HCT116 (cell line): ENCODE measurements around the gene AGFG2. TPM values are rescaled to one million over a fixed set of nuclear protein-coding genes. Genes with fewer than 3 reads are reported as not detected.

Experiments
- ATAC-seq: fragments of 200-7000 bp; cut with Tn5 transposase; 2 replicates; pipeline ENCODE4 v1.9.1; 2020; ENCODE audit warnings: mild to moderate bottlenecking, moderate library complexity
- BruUV-seq: library from RNA; stranded (reverse); fragments of 400-500 nt; replicated peaks from 2 replicates; lab custom pipeline; 2021; lab: Mats Ljungman, UMichigan
- CTCF ChIA-PET: fragments of 300-600 bp; sonication (Branson Sonifier 250); formaldehyde crosslinking; loops from one replicate; lab custom pipeline; 2021; ENCODE audit warnings: antibody characterized with exemption; lab: Charles Lee
- POLR2A ChIA-PET: fragments of 300-600, 350-600 bp; sonication (Branson Sonifier 250); formaldehyde crosslinking; loops from one replicate; lab custom pipeline; 2021; ENCODE audit warnings: antibody characterized with exemption; lab: Charles Lee
- RAD21 ChIA-PET, 2 experiments: fragments of 300-600 bp; sonication (Branson Sonifier 250); formaldehyde crosslinking; loops; one replicate each; lab custom pipeline; 2023; ENCODE audit warnings: low total read pairs in 2 of 2; ENCODE audit not compliant: uncharacterized antibody in 2 of 2, unreplicated experiment in 2 of 2, low non-redundant PET in 1 of 2; lab: Charles Lee
- DNase-seq: peaks from one replicate; pipeline ENCODE4 v3.0.0-alpha.2; 2010; ENCODE audit warnings: low read depth, low spot score
- H2AFZ ChIP-seq: fragments of 200-600 bp; shearing (Covaris generic), sonication (generic); 2 replicates; pipeline ENCODE4 v1.6.1; 2017; ENCODE audit warnings: low read depth, mixed run types, mixed read lengths, antibody characterized with exemption, low read length; ENCODE audit not compliant: poor library complexity, severe bottlenecking
- H3K27ac ChIP-seq: 2 replicates; pipeline ENCODE4 v1.5.1; 2012; ENCODE audit warnings: low read depth, low read length
- H3K27me3 ChIP-seq: fragments of 200-600 bp; sonication (generic); 2 replicates; pipeline ENCODE4 v1.6.1; 2016; ENCODE audit warnings: mixed run types, low read length, mixed read lengths; ENCODE audit not compliant: insufficient read depth
- H3K36me3 ChIP-seq, 2 experiments: fragments of 200-500 bp in 1 of 2; fragments of 200-600 bp in 1 of 2; sonication (Bioruptor generic) in 1 of 2; sonication (generic) in 1 of 2; 2 replicates each; pipeline versions ENCODE4 v1.5.1 to v1.6.1; 2014 to 2016; ENCODE audit warnings: low read length in 2 of 2, inconsistent platforms in 1 of 2, mixed read lengths in 1 of 2, mixed run types in 1 of 2; ENCODE audit not compliant: insufficient read depth in 2 of 2, control insufficient read depth in 1 of 2
- H3K4me1 ChIP-seq, 2 experiments: fragments of 200-600 bp in 1 of 2; sonication (generic) in 1 of 2; 2 replicates each; pipeline versions ENCODE4 v1.5.1 to v1.6.1; 2012 to 2017; ENCODE audit warnings: low read length in 2 of 2, inconsistent platforms in 1 of 2, mild to moderate bottlenecking in 1 of 2, mixed read lengths in 1 of 2, mixed run types in 1 of 2, moderate library complexity in 1 of 2; ENCODE audit not compliant: insufficient read depth in 2 of 2, control insufficient read depth in 1 of 2
- H3K4me2 ChIP-seq: fragments of 200-600 bp; sonication (generic); 2 replicates; pipeline ENCODE4 v1.6.1; 2017; ENCODE audit warnings: mixed run types, low read length, mixed read lengths
- H3K4me3 ChIP-seq, 2 experiments: fragments of 200-600 bp in 1 of 2; sonication (generic) in 1 of 2; replicated peaks in 1 of 2; 2 replicates each; pipeline ENCODE4 v1.5.1; 2011 to 2016; ENCODE audit warnings: low read length in 2 of 2, control low read depth in 1 of 2, low read depth in 1 of 2, mild to moderate bottlenecking in 1 of 2, mixed read lengths in 1 of 2, mixed run types in 1 of 2
- H3K79me2 ChIP-seq: fragments of 200-600 bp; sonication (generic); 2 replicates; pipeline ENCODE4 v1.6.1; 2017; ENCODE audit warnings: mild to moderate bottlenecking, mixed run types, low read length, moderate library complexity, mixed read lengths; ENCODE audit not compliant: insufficient read depth
- H3K9ac ChIP-seq: fragments of 200-600 bp; sonication (generic); 2 replicates; pipeline ENCODE4 v1.6.1; 2016; ENCODE audit warnings: low read length, mixed read lengths
- H3K9me2 ChIP-seq: fragments of 200-600 bp; sonication (generic), shearing (Covaris generic); 2 replicates; pipeline ENCODE4 v1.6.1; 2017; ENCODE audit warnings: mixed run types, mild to moderate bottlenecking, moderate library complexity; ENCODE audit not compliant: insufficient read depth
- H3K9me3 ChIP-seq, 2 experiments: fragments of 200-500 bp in 1 of 2; fragments of 200-600 bp in 1 of 2; sonication (Bioruptor generic) in 1 of 2; sonication (generic) in 1 of 2; 2 replicates each; pipeline ENCODE4 v1.6.1; 2014 to 2017; ENCODE audit warnings: low read length in 2 of 2, mixed read lengths in 2 of 2, inconsistent platforms in 1 of 2, low read depth in 1 of 2, mild to moderate bottlenecking in 1 of 2, mixed run types in 1 of 2, moderate library complexity in 1 of 2; ENCODE audit not compliant: control insufficient read depth in 1 of 2, insufficient read depth in 1 of 2
- H4K20me1 ChIP-seq: fragments of 200-600 bp; sonication (generic), shearing (Covaris generic); 2 replicates; pipeline ENCODE4 v1.6.1; 2017; ENCODE audit warnings: mixed run types, mild to moderate bottlenecking, moderate library complexity; ENCODE audit not compliant: insufficient read depth
- CBX3 ChIP-seq: IDR thresholded peaks from 2 replicates; pipeline ENCODE4 v1.6.1; 2012; ENCODE audit warnings: low read depth
- EGR1 ChIP-seq: IDR thresholded peaks from 2 replicates; pipeline ENCODE4 v1.6.1; 2012; ENCODE audit warnings: low read depth
- ELF1 ChIP-seq: IDR thresholded peaks from 2 replicates; pipeline ENCODE4 v1.6.1; 2012; ENCODE audit warnings: low read depth, borderline replicate concordance
- EZH2phosphoT487 ChIP-seq: fragments of 200-600 bp; IDR thresholded peaks from 2 replicates; pipeline ENCODE4 v1.6.1; 2018; ENCODE audit warnings: antibody characterized with exemption, borderline replicate concordance
- FOSL1 ChIP-seq: IDR thresholded peaks from 2 replicates; pipeline ENCODE4 v1.6.1; 2012; ENCODE audit warnings: low read depth
- POLR2AphosphoS5 ChIP-seq: IDR thresholded peaks from 2 replicates; pipeline ENCODE4 v1.6.1; 2011; ENCODE audit warnings: mild to moderate bottlenecking, low read depth, low read length, moderate library complexity
- RAD21 ChIP-seq: IDR thresholded peaks from 2 replicates; pipeline ENCODE4 v1.6.1; 2012; ENCODE audit warnings: low read depth, mild to moderate bottlenecking
- SIN3A ChIP-seq: IDR thresholded peaks from 2 replicates; pipeline ENCODE4 v1.6.1; 2012; ENCODE audit warnings: low read depth
- SP1 ChIP-seq: IDR thresholded peaks from 2 replicates; pipeline ENCODE4 v1.6.1; 2012; ENCODE audit warnings: low read depth
- SRF ChIP-seq: IDR thresholded peaks from 2 replicates; pipeline ENCODE4 v1.6.1; 2012; ENCODE audit warnings: low read depth
- TCF7L2 ChIP-seq: IDR thresholded peaks from 2 replicates; pipeline ENCODE4 v1.7.0; 2011; ENCODE audit warnings: borderline replicate concordance, inconsistent platforms; ENCODE audit not compliant: insufficient read depth, insufficient read length; ENCODE audit errors: extremely low read depth
- YY1 ChIP-seq: IDR thresholded peaks from 2 replicates; pipeline ENCODE4 v1.6.1; 2011; ENCODE audit warnings: low read length, low read depth, moderate library complexity, mild to moderate bottlenecking; ENCODE audit not compliant: insufficient replicate concordance; ENCODE audit errors: extremely low read depth
- ZFX ChIP-seq: fragments of 450-650 bp; IDR thresholded peaks from 2 replicates; pipeline ENCODE4 v1.6.1; 2017
- ZNF274 ChIP-seq: fragments of 200-500 bp; sonication (Bioruptor generic); IDR thresholded peaks from 2 replicates; pipeline ENCODE4 v1.6.1; 2014; ENCODE audit warnings: mild to moderate bottlenecking, low read depth, low read length, inconsistent platforms
- intact Hi-C: fragments of 100-400 bp; cut with micrococcal nuclease; formaldehyde crosslinking; loops from 2 replicates; pipeline ENCODE4 v1.10.0; 2022
- total RNA-seq: library from RNA; stranded (reverse); gene quantifications from one replicate; pipeline ENCODE4 v1.2.1, GENCODE V29; 2021; ENCODE audit not compliant: unreplicated experiment
- TF ChIP-seq, protein P1 (sequence below): IDR thresholded peaks from 2 replicates; pipeline ENCODE4 v1.6.1; 2011; ENCODE audit warnings: mild to moderate bottlenecking, low read length, moderate library complexity; ENCODE audit not compliant: insufficient replicate concordance; ENCODE audit errors: extremely low read depth
- TF ChIP-seq, protein P2 (sequence below): IDR thresholded peaks from 2 replicates; pipeline ENCODE4 v1.6.1; 2012
- TF ChIP-seq, protein P3 (sequence below): IDR thresholded peaks from 2 replicates; pipeline ENCODE4 v1.6.1; 2012; ENCODE audit warnings: low read depth
- TF ChIP-seq, protein P4 (sequence below): IDR thresholded peaks from 2 replicates; pipeline ENCODE4 v1.6.1; 2012

The AGFG2 gene
- total RNA-seq, 1 experiment from 2014 or later, result 14.0 TPM

DNA sequence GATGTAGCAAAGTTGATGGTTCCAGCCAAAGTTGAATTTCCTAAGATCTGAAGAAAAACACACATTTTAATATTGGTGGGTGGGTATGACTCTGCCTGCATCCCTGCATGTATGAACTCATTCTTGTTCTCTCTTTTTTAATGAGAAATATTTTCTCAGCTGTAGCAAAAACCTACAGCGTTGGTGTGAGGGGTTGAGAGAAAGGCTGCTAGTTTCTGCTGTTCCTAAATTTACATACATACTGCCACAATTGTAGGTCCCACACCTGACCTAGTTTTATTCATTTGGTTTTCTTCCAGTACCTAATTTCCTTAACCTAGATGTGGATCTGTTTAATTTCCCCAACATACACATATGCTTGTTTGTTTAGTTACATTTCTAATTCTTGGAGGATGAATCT lies 4.6 kb downstream of the AGFG2 start:
- peak overlapping the region; percentile 79 for H3K4me2 ChIP-seq
- DNase-seq (no peak), ATAC-seq (no peak)
- no peaks in the 10 kb centered on the region for H3K9me2 ChIP-seq
- TF ChIP-seq YY1, result no peak
- TF ChIP-seq CBX3, result no peak
- TF ChIP-seq SRF, result no peak
- no peak for TF ChIP-seq ZNF274
- TF ChIP-seq ELF1, result no peak
- no peak for TF ChIP-seq SP1
- no peak for TF ChIP-seq TCF7L2
- TF ChIP-seq, protein P1, sequence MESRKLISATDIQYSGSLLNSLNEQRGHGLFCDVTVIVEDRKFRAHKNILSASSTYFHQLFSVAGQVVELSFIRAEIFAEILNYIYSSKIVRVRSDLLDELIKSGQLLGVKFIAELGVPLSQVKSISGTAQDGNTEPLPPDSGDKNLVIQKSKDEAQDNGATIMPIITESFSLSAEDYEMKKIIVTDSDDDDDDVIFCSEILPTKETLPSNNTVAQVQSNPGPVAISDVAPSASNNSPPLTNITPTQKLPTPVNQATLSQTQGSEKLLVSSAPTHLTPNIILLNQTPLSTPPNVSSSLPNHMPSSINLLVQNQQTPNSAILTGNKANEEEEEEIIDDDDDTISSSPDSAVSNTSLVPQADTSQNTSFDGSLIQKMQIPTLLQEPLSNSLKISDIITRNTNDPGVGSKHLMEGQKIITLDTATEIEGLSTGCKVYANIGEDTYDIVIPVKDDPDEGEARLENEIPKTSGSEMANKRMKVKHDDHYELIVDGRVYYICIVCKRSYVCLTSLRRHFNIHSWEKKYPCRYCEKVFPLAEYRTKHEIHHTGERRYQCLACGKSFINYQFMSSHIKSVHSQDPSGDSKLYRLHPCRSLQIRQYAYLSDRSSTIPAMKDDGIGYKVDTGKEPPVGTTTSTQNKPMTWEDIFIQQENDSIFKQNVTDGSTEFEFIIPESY, result no peak
- no peak for TF ChIP-seq EGR1
- no peak for TF ChIP-seq POLR2AphosphoS5
- no peak for TF ChIP-seq ZFX
- TF ChIP-seq, protein P2, sequence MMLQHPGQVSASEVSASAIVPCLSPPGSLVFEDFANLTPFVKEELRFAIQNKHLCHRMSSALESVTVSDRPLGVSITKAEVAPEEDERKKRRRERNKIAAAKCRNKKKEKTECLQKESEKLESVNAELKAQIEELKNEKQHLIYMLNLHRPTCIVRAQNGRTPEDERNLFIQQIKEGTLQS, result no peak
- no peak for TF ChIP-seq EZH2phosphoT487
- TF ChIP-seq RAD21, result no peak
- TF ChIP-seq SIN3A, result no peak
- TF ChIP-seq, protein P3, sequence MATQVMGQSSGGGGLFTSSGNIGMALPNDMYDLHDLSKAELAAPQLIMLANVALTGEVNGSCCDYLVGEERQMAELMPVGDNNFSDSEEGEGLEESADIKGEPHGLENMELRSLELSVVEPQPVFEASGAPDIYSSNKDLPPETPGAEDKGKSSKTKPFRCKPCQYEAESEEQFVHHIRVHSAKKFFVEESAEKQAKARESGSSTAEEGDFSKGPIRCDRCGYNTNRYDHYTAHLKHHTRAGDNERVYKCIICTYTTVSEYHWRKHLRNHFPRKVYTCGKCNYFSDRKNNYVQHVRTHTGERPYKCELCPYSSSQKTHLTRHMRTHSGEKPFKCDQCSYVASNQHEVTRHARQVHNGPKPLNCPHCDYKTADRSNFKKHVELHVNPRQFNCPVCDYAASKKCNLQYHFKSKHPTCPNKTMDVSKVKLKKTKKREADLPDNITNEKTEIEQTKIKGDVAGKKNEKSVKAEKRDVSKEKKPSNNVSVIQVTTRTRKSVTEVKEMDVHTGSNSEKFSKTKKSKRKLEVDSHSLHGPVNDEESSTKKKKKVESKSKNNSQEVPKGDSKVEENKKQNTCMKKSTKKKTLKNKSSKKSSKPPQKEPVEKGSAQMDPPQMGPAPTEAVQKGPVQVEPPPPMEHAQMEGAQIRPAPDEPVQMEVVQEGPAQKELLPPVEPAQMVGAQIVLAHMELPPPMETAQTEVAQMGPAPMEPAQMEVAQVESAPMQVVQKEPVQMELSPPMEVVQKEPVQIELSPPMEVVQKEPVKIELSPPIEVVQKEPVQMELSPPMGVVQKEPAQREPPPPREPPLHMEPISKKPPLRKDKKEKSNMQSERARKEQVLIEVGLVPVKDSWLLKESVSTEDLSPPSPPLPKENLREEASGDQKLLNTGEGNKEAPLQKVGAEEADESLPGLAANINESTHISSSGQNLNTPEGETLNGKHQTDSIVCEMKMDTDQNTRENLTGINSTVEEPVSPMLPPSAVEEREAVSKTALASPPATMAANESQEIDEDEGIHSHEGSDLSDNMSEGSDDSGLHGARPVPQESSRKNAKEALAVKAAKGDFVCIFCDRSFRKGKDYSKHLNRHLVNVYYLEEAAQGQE, result no peak
- no peak for TF ChIP-seq FOSL1
- TF ChIP-seq, protein P4, sequence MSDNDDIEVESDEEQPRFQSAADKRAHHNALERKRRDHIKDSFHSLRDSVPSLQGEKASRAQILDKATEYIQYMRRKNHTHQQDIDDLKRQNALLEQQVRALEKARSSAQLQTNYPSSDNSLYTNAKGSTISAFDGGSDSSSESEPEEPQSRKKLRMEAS, result no peak
- no peak overlapping the region for H3K4me3 ChIP-seq
- H3K79me2 ChIP-seq, result peaks cover 20% of the 10 kb centered on the region; the same call in 1 of the 2 replicates
- RAD21 ChIA-PET, result no interaction called here
- BruUV-seq, result no TSS peak
- H3K27ac ChIP-seq, result peak overlapping the region; percentile 95
- H3K27me3 ChIP-seq, result no peaks in the 10 kb centered on the region
- H3K36me3 ChIP-seq, result no peaks in the 10 kb centered on the region
- peak overlapping the region; percentile 31 for H3K9ac ChIP-seq
- H4K20me1 ChIP-seq, result no peaks in the 10 kb centered on the region
- no peak overlapping the region for H2AFZ ChIP-seq
- intact Hi-C loops, result no loop called here
- CTCF ChIA-PET, result interaction anchor here (1.1 kb wide), 1 partner anchor 16 kb away, joined by 3 read pairs; no protein-coding TSS in a partner anchor
- POLR2A ChIA-PET, result no interaction called here
- no peaks in the 10 kb centered on the region for H3K9me3 ChIP-seq
- H3K4me1 ChIP-seq, result peaks cover 56 to 67% of the 10 kb centered on the region in 2 experiments
